ENCODE data around the gene HPN.

- no peak for TF ChIP-seq POLR2A (IDR thresholded peaks at IDR 0.05)
- TF ChIP-seq, protein P1, sequence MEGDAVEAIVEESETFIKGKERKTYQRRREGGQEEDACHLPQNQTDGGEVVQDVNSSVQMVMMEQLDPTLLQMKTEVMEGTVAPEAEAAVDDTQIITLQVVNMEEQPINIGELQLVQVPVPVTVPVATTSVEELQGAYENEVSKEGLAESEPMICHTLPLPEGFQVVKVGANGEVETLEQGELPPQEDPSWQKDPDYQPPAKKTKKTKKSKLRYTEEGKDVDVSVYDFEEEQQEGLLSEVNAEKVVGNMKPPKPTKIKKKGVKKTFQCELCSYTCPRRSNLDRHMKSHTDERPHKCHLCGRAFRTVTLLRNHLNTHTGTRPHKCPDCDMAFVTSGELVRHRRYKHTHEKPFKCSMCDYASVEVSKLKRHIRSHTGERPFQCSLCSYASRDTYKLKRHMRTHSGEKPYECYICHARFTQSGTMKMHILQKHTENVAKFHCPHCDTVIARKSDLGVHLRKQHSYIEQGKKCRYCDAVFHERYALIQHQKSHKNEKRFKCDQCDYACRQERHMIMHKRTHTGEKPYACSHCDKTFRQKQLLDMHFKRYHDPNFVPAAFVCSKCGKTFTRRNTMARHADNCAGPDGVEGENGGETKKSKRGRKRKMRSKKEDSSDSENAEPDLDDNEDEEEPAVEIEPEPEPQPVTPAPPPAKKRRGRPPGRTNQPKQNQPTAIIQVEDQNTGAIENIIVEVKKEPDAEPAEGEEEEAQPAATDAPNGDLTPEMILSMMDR (IDR thresholded peaks at IDR 0.05): no peak
- no peak for TF ChIP-seq EP300 (IDR thresholded peaks at IDR 0.05)
These were observed 51.9 kb downstream of the HPN start for GRCh38 chr19:35093430-35093829.
